HG03064 (cell line): ENCODE results near the gene SLC38A3.

Source experiments
- ATAC-seq: cut with Tn5 transposase; IDR thresholded peaks from one replicate; pipeline ENCODE4 v1.9.1; 2021; ENCODE audit warnings: low read depth; ENCODE audit not compliant: unreplicated experiment

The SLC38A3 gene

GRCh38 chr3:50168791-50169190, 36.3 kb upstream of the SLC38A3 start:
- no peak for ATAC-seq

GRCh38 chr3:50169232-50169832, 35.7 kb upstream of the SLC38A3 start:
- no peak for ATAC-seq

- ATAC-seq, result no peak
These were observed 35.2 kb upstream of the SLC38A3 start for GRCh38 chr3:50169858-50170257.

GRCh38 chr3:50170689-50171088, 34.4 kb upstream of the SLC38A3 start:
- ATAC-seq, result no peak

DNA sequence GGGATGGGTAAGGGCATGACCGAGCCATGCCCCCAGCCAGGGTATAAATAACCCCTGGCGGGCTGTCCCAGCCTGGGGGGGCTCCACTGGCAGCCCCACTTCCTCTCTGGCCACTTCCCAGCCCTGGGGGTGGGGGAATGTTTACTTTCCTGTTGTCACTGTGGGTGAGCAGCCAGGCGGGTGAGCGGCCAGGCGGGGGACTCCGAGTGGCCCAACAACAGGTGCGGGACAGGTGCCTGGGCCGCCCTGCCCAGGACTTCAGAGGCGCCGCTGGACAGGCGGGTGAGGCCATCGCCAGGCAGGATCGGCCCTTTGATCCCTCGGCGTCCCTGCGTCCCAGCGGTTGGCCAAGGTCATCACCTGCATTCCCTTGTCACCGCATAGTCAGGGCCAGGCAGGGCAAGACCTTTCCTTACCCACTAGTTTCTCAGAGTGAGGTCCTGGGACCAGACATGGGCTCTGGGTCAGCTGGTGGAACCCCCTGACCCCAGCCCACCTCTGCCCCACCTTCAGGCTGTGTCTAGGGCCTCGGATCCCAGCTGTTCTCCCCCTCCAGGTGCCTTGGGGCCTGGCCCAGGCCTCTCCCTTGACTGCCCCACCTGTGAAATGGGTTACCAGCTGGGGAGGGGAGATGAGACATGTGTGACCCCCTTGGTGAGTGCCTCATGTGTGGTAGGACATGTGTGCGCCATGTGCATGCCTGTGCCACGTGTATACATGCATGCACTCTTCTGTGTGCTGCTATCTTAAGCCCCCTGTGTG, 33.4 kb upstream of the SLC38A3 start:
- ATAC-seq, result no peak

GRCh38 chr3:50172626-50173220, 32.3 kb upstream of the SLC38A3 start:
- ATAC-seq, result no peak

GRCh38 chr3:50173685-50174516, 31.2 kb upstream of the SLC38A3 start:
- ATAC-seq, result no peak

- ATAC-seq, result no peak
These were observed 30.6 kb upstream of the SLC38A3 start for GRCh38 chr3:50174517-50174895.

GRCh38 chr3:50174947-50175524, 30.0 kb upstream of the SLC38A3 start:
- no peak for ATAC-seq

- ATAC-seq, result no peak
These were observed 27.7 kb upstream of the SLC38A3 start for GRCh38 chr3:50177346-50177745.

DNA sequence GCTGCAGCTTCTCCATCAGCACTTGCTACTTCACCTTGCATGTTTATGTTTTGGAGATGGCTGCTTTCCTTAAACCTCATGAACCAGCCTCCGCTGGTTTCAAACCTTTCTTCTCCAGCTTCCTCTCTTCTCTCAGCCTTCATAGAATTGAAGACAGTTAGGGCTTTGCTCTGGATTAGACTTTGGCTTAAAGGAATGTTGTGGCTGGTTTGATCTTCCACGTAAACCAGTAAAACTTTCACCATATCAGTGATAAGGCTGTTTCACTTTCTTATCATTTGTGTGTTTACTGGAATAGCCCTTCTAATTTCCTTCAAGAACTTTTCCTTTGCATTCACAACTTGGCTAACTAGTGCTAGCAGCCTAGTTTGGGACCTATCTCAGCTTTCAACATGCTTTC, 25.4 kb upstream of the SLC38A3 start:
- no peak for ATAC-seq

DNA sequence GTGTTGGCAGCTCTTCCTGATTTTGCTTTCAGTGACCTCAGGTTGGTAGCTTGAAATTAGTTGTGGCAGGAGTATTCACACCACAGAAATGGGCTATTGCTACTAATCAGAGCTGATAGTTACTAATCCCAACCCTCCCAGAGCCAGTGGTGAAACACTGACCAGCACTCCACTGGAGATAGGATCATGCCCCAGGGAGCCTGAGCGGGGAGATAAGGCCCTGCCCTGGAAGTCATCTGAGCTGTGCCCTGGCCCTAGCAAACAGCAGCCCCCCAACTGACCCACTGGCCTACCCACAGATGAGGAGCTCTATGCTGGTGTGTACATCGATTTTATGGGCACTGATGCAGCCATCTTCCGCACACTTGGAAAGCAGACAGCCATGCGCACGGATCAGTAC, 23.1 kb upstream of the SLC38A3 start:
- no peak for ATAC-seq

GRCh38 chr3:50182533-50183099, 22.5 kb upstream of the SLC38A3 start:
- ATAC-seq, result no peak

- ATAC-seq, result no peak
These were observed 21.3 kb upstream of the SLC38A3 start for GRCh38 chr3:50183755-50184154.

- ATAC-seq, result no peak
These were observed 20.7 kb upstream of the SLC38A3 start for GRCh38 chr3:50184242-50184978.

GRCh38 chr3:50185230-50185629, 19.8 kb upstream of the SLC38A3 start:
- no peak for ATAC-seq

DNA sequence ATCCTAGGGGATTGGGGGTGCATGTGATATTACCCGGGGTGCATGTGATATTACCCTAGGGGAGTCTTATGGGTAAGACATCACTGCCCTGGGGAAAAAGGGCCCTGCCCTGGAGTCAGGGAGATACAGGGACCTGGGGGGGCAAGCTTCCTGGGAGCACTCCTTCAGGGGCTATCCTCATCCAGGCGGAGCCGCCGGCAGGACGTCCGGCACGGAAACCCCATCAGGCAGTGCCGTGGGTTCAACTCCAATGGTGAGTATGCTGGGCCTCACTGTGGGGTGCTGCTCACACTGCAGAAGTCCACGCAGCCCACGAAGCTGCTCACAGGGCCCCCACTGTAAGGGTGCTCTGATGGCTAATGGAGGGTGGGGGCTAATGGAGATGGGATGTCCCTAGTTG, 19.0 kb upstream of the SLC38A3 start:
- no peak for ATAC-seq

GRCh38 chr3:50187750-50188149, 17.3 kb upstream of the SLC38A3 start:
- no peak for ATAC-seq

DNA sequence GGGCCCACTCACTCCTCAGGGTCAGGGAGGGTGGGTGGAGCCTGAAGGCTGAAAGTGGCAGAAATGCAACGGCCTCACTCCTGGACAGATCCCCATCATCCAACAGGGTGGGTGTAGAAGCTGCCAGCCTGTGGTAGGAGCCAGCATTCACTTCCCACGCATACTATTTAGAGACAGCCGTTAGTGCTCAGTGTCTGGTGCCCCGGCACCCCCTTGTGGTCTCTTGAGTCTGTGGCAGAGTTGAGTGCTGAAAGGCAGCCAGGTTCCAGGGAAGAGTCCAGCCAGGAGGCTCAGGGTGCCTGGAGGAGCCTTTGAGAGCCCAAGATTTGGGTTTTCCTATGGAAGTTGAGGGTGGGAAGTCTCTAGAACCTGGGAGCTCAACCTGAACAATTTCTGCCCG, 15.8 kb upstream of the SLC38A3 start:
- ATAC-seq, result no peak

GRCh38 chr3:50189989-50190388, 15.1 kb upstream of the SLC38A3 start:
- no peak for ATAC-seq
